Mesodermal cell (in vitro differentiated cells): Measurements from ENCODE around the gene MT2A.
"Not testable (repeated sequence)": the region's sequence is repeated elsewhere in the genome, so short reads cannot be mapped to it uniquely, and the experiment has no call there.

Experiments
- H3K27ac ChIP-seq: 2 replicates; pipeline ENCODE4 v1.7.0; 2013; ENCODE audit warnings: mild to moderate bottlenecking, low read depth, low read length, moderate library complexity; ENCODE audit not compliant: severe bottlenecking
- H3K36me3 ChIP-seq: 2 replicates; pipeline ENCODE4 v1.7.1; 2013; ENCODE audit warnings: mild to moderate bottlenecking, low read length, moderate library complexity; ENCODE audit not compliant: control insufficient read depth, insufficient read depth
- H3K4me1 ChIP-seq: one replicate; pipeline ENCODE4 v1.7.1; 2013; ENCODE audit warnings: mild to moderate bottlenecking, low read length; ENCODE audit not compliant: insufficient read depth, control insufficient read depth, poor library complexity, severe bottlenecking
- H3K4me3 ChIP-seq: 2 replicates; pipeline ENCODE4 v1.7.0; 2013; ENCODE audit warnings: low read length, control low read depth, mild to moderate bottlenecking; ENCODE audit not compliant: insufficient read depth, poor library complexity, severe bottlenecking; ENCODE audit errors: extremely low read depth
- H3K9me3 ChIP-seq: 2 replicates; pipeline ENCODE4 v1.7.1; 2013; ENCODE audit warnings: mild to moderate bottlenecking, low read length, moderate library complexity; ENCODE audit not compliant: control insufficient read depth
- WGBS, 2 experiments: methylation state at CpG; one replicate each; pipeline ENCODE4 v1.1.5; 2013; ENCODE audit warnings: missing lambda C conversion rate in 2 of 2; ENCODE audit not compliant: insufficient coverage in 2 of 2; 5-methylcytosine and 5-hydroxymethylcytosine counted together

MT2A gene

GRCh38 chr16:56580391-56581048 lies 27.9 kb upstream of the MT2A start:
- 77 to 96% methylated on average over 4 of the region's 6 CpGs for WGBS, 2 experiments
- Histone ChIP-seq H3K4me3 (no peak overlapping the region), H3K9me3 (no peaks in the 10 kb centered on the region), H3K27ac (no peak overlapping the region), H3K4me1 (no peaks in the 10 kb centered on the region), H3K36me3 (no peaks in the 10 kb centered on the region)

- H3K4me3 ChIP-seq, H3K4me1 ChIP-seq, H3K36me3 ChIP-seq, H3K27ac ChIP-seq, H3K9me3 ChIP-seq: not testable (repeated sequence)
- WGBS, 2 experiments, result 89 to 100% methylated on average over 1 of the region's 2 CpGs
Measured at GRCh38 chr16:56582911-56583310, 25.5 kb upstream of the MT2A start.

GRCh38 chr16:56583351-56584168 lies 24.8 kb upstream of the MT2A start:
- H3K27ac ChIP-seq, result no peak overlapping the region

GRCh38 chr16:56584276-56584675 lies 24.1 kb upstream of the MT2A start:
- Histone ChIP-seq H3K4me3 (no peak overlapping the region), H3K36me3 (no peaks in the 10 kb centered on the region), H3K4me1 (no peaks in the 10 kb centered on the region), H3K9me3 (no peaks in the 10 kb centered on the region), H3K27ac (no peak overlapping the region)
- 83 to 85% methylated on average over 11 of the region's 11 CpGs for WGBS, 2 experiments

More at GRCh38 chr16:56583351-56584168, 24.8 kb upstream of the MT2A start:
- H3K36me3 ChIP-seq, result no peaks in the 10 kb centered on the region
- H3K4me1 ChIP-seq, result no peaks in the 10 kb centered on the region
- WGBS, 2 experiments, result 82% methylated on average over 6 to 10 of the region's 11 CpGs
- no peaks in the 10 kb centered on the region for H3K9me3 ChIP-seq
- H3K4me3 ChIP-seq, result no peak overlapping the region

- 41 to 42% methylated on average over 6 to 8 of the region's 9 CpGs for WGBS, 2 experiments
- no peak overlapping the region for H3K4me3 ChIP-seq
Measured at GRCh38 chr16:56588781-56589140, 19.6 kb upstream of the MT2A start.

GRCh38 chr16:56589141-56590039 lies 19.0 kb upstream of the MT2A start, which contains the start of gene MT3:
Gene MT3, plus strand, starts transcription at chr16:56589528. Its CDS starts 63 bp downstream, at chr16:56589591.
- Histone ChIP-seq H3K9me3 (no peaks in the 10 kb centered on the region), H3K27ac (no peak within 1 kb of the TSS), H3K36me3 (no peaks in the 10 kb centered on the region), H3K4me3 (no peak within 1 kb of the TSS), H3K4me1 (peaks cover 5% of the 10 kb centered on the region)
- 8 to 9% methylated on average over 85 to 86 of the region's 87 CpGs for WGBS, 2 experiments

More at GRCh38 chr16:56588781-56589140, 19.6 kb upstream of the MT2A start:
- peaks cover 5% of the 10 kb centered on the region for H3K4me1 ChIP-seq
- no peak overlapping the region for H3K27ac ChIP-seq
- no peaks in the 10 kb centered on the region for H3K36me3 ChIP-seq
- H3K9me3 ChIP-seq, result no peaks in the 10 kb centered on the region

- Histone ChIP-seq H3K9me3 (no peaks in the 10 kb centered on the region), H3K27ac (no peak overlapping the region), H3K36me3 (no peaks in the 10 kb centered on the region), H3K4me1 (peaks cover 5% of the 10 kb centered on the region), H3K4me3 (no peak overlapping the region)
- WGBS, 2 experiments, result 78 to 100% methylated on average over 1 to 2 of the region's 4 CpGs
Measured at GRCh38 chr16:56591377-56592060, 16.9 kb upstream of the MT2A start.

- no peak overlapping the region for H3K27ac ChIP-seq
- H3K36me3 ChIP-seq, result no peaks in the 10 kb centered on the region
- H3K4me1 ChIP-seq, result peaks cover 5% of the 10 kb centered on the region
- no peak overlapping the region for H3K4me3 ChIP-seq
- WGBS, 2 experiments, result 69 to 80% methylated on average over 2 to 3 of the region's 6 CpGs
- no peaks in the 10 kb centered on the region for H3K9me3 ChIP-seq
Measured at GRCh38 chr16:56593573-56594291, 14.7 kb upstream of the MT2A start.

- no peaks in the 10 kb centered on the region for H3K36me3 ChIP-seq
- WGBS, 2 experiments, result 86% methylated on average over 2 of the region's 5 CpGs; no CpG with 5 or more reads in 1 of the 2 experiments
Measured at GRCh38 chr16:56594292-56594619, 14.1 kb upstream of the MT2A start.

More at GRCh38 chr16:56594292-56594619, 14.1 kb upstream of the MT2A start:
- Histone ChIP-seq H3K4me3 (no peak overlapping the region), H3K9me3 (no peaks in the 10 kb centered on the region), H3K4me1 (peaks cover 5% of the 10 kb centered on the region), H3K27ac (no peak overlapping the region)
